K562 (cell line): Measurements from ENCODE around the gene ZNF219. TPM values are rescaled to one million over a fixed set of nuclear protein-coding genes. Genes with fewer than 3 reads are reported as not detected.
A peak's percentile ranks its signal among the peaks of the same experiment; 100 is the strongest.

Experiments used
- ATAC-seq: fragments of 200-7000 bp; cut with Tn5 transposase; 3 replicates; pipeline ENCODE4 v1.9.1; 2020; ENCODE audit warnings: moderate library complexity
- BruUV-seq: library from RNA; stranded (reverse); fragments of 400-500 nt; replicated peaks from 2 replicates; lab custom pipeline; 2021; lab: Mats Ljungman, UMichigan
- CTCF ChIA-PET: fragments of 300-600 bp; formaldehyde crosslinking; extraction: SDS; loops from one replicate; lab custom pipeline; 2021; ENCODE audit warnings: low intra/inter-chr PET ratio; lab: Yijun Ruan, JAX
- POLR2A ChIA-PET: fragments of 300-600, 350-650 bp; sonication (Branson Sonifier 250); formaldehyde crosslinking; extraction: SDS; loops from one replicate; lab custom pipeline; 2021; ENCODE audit warnings: antibody characterized with exemption, inconsistent platforms; lab: Yijun Ruan, JAX
- DNase-seq, 4 experiments: peaks; one replicate each; pipeline versions ENCODE4 v3.0.0 to v3.0.0-alpha.2; 2011 to 2018; ENCODE audit warnings: low spot score in 3 of 4, mixed read lengths in 3 of 4; ENCODE audit errors: extremely low read depth in 1 of 4
- FAIRE-seq: peaks from 2 replicates; lab custom pipeline; 2011; peaks lifted over from hg19 to GRCh38; lab: Jason Lieb, UNC
- H2AFZ ChIP-seq: 2 replicates; pipeline ENCODE4 v1.6.0; 2011; ENCODE audit warnings: low read depth, low read length, control low read depth, inconsistent platforms
- H3K27ac ChIP-seq: fragments of 200-600 bp; 3 replicates; pipeline ENCODE4 v1.8.0; 2011; ENCODE audit warnings: low read depth, mild to moderate bottlenecking, control low read depth, inconsistent platforms, low read length, moderate library complexity, mixed read lengths; ENCODE audit errors: extremely low read depth
- H3K27me3 ChIP-seq, 2 experiments: fragments of 300-600 bp in 1 of 2; 2 replicates in 1 of 2; 3 replicates in 1 of 2; pipeline versions ENCODE4 v1.6.0 to v1.8.0; 2011; ENCODE audit warnings: inconsistent platforms in 2 of 2, low read length in 2 of 2, mild to moderate bottlenecking in 1 of 2, mixed read lengths in 1 of 2, moderate library complexity in 1 of 2; ENCODE audit not compliant: control insufficient read depth in 2 of 2, insufficient read depth in 2 of 2
- H3K36me3 ChIP-seq: fragments of 300-600 bp; 3 replicates; pipeline ENCODE4 v1.8.0; 2011; ENCODE audit warnings: mild to moderate bottlenecking, low read length, inconsistent platforms; ENCODE audit not compliant: control insufficient read depth, insufficient read depth
- H3K4me1 ChIP-seq, 2 experiments: fragments of 200-600 bp in 1 of 2; replicated peaks in 1 of 2; 2 replicates in 1 of 2; 3 replicates in 1 of 2; pipeline versions ENCODE4 v1.5.1 to v1.8.0; 2011; ENCODE audit warnings: inconsistent platforms in 2 of 2, low read length in 2 of 2, mild to moderate bottlenecking in 1 of 2, mixed read lengths in 1 of 2, moderate library complexity in 1 of 2; ENCODE audit not compliant: control insufficient read depth in 2 of 2, insufficient read depth in 2 of 2
- H3K4me2 ChIP-seq: 2 replicates; pipeline ENCODE4 v1.6.1; 2011; ENCODE audit warnings: low read length, control low read depth, inconsistent platforms, mixed read lengths; ENCODE audit not compliant: insufficient read depth
- H3K4me3 ChIP-seq: fragments of 200-600 bp; sonication (generic), shearing (Covaris generic); 2 replicates; pipeline ENCODE4 v1.5.1; 2016; ENCODE audit warnings: control low read depth, inconsistent platforms
- H3K79me2 ChIP-seq: fragments of 200-600 bp; 3 replicates; pipeline ENCODE4 v1.8.0; 2011; ENCODE audit warnings: low read length, inconsistent platforms; ENCODE audit not compliant: control insufficient read depth, insufficient read depth
- H3K9ac ChIP-seq, 2 experiments: 2 replicates each; pipeline versions ENCODE4 v1.6.0 to v1.6.1; 2011; ENCODE audit warnings: low read depth in 2 of 2, low read length in 2 of 2, control low read depth in 1 of 2, inconsistent platforms in 1 of 2, mild to moderate bottlenecking in 1 of 2, mixed read lengths in 1 of 2; ENCODE audit not compliant: insufficient read depth in 1 of 2
- H3K9me1 ChIP-seq: one replicate; pipeline ENCODE4 v1.6.0; 2011; ENCODE audit warnings: inconsistent platforms, mild to moderate bottlenecking, low read length, moderate library complexity; ENCODE audit not compliant: control insufficient read depth, insufficient read depth
- H3K9me3 ChIP-seq: replicated peaks from 2 replicates; pipeline ENCODE4 v1.5.1; 2011; ENCODE audit warnings: low read depth, low read length, inconsistent platforms; ENCODE audit not compliant: control insufficient read depth, insufficient read depth
- H4K20me1 ChIP-seq: replicated peaks from 2 replicates; pipeline ENCODE4 v1.6.1; 2011; ENCODE audit warnings: low read length, inconsistent platforms, mixed read lengths; ENCODE audit not compliant: control insufficient read depth, insufficient read depth
- ATF1 ChIP-seq, 2 experiments: fragments of 450-650 bp in 1 of 2; IDR thresholded peaks; 2 replicates each; pipeline ENCODE4 v1.6.1; 2016; ENCODE audit warnings: missing compliant biosample characterization in 1 of 2, missing genetic modification characterization in 1 of 2
- ATF2 ChIP-seq: sonication (generic); formaldehyde crosslinking; IDR thresholded peaks from 2 replicates; pipeline ENCODE4 v1.8.1; 2022; ENCODE audit warnings: missing genetic modification reagents
- BHLHE40 ChIP-seq: IDR thresholded peaks from 2 replicates; pipeline ENCODE4 v1.6.1; 2011; ENCODE audit warnings: low read length, improper control_type of control experiment
- CREBBP ChIP-seq: IDR thresholded peaks from one replicate; pipeline ENCODE4 v1.6.1; 2012; ENCODE audit warnings: low read depth, mild to moderate bottlenecking, control low read depth, inconsistent platforms, low read length
- HNRNPLL ChIP-seq: fragments of 200-400 bp; formaldehyde crosslinking; IDR thresholded peaks from 2 replicates; pipeline ENCODE4 v1.6.1; 2017; ENCODE audit warnings: low read length, low read depth, mild to moderate bottlenecking; ENCODE audit not compliant: poor library complexity, severe bottlenecking
- MAFG ChIP-seq: fragments of 450-650 bp; conservative IDR thresholded peaks from 2 replicates; pipeline ENCODE4 v1.6.1; 2016; ENCODE audit warnings: missing genetic modification characterization, missing compliant biosample characterization
- PURB ChIP-seq: sonication (generic); formaldehyde crosslinking; IDR thresholded peaks from 2 replicates; pipeline ENCODE4 v1.9.0; 2021; ENCODE audit warnings: low read depth, mild to moderate bottlenecking, missing genetic modification reagents
- PYGO2 ChIP-seq: fragments of 450-650 bp; IDR thresholded peaks from 2 replicates; pipeline ENCODE4 v1.6.1; 2016; ENCODE audit warnings: mild to moderate bottlenecking, missing genetic modification characterization, moderate library complexity, missing compliant biosample characterization
- RFX5 ChIP-seq: IDR thresholded peaks from 2 replicates; pipeline ENCODE4 v1.6.1; 2011; ENCODE audit warnings: low read depth, mild to moderate bottlenecking, improper control_type of control experiment, low read length
- SREBF2 ChIP-seq: sonication (generic); formaldehyde crosslinking; IDR thresholded peaks from 2 replicates; pipeline ENCODE4 v1.4.0; 2020; ENCODE audit warnings: mild to moderate bottlenecking, missing genetic modification reagents
- TBP ChIP-seq: optimal IDR thresholded peaks from 2 replicates; pipeline ENCODE3; 2011; ENCODE audit warnings: low read depth, low read length, improper control_type of control experiment
- ZEB2 ChIP-seq: fragments of 450-650 bp; IDR thresholded peaks from 2 replicates; pipeline ENCODE4 v1.6.1; 2016
- ZFX ChIP-seq: sonication (generic); formaldehyde crosslinking; IDR thresholded peaks from 2 replicates; pipeline ENCODE4 v1.8.0; 2022; ENCODE audit warnings: mild to moderate bottlenecking, missing genetic modification reagents, moderate library complexity
- ZNF174 ChIP-seq: fragments of 250-450 bp; sonication (Bioruptor Pico); IDR thresholded peaks from 2 replicates; pipeline ENCODE4 v1.4.0; 2020; ENCODE audit warnings: mild to moderate bottlenecking
- ZNF316 ChIP-seq: fragments of 450-650 bp; IDR thresholded peaks from 2 replicates; pipeline ENCODE4 v1.6.1; 2016
- ZNF561 ChIP-seq: fragments of 450-650 bp; formaldehyde crosslinking; conservative IDR thresholded peaks from 2 replicates; pipeline ENCODE4 v1.4.0; 2020; ENCODE audit warnings: mild to moderate bottlenecking, moderate library complexity
- ZSCAN32 ChIP-seq: fragments of 450-650 bp; formaldehyde crosslinking; IDR thresholded peaks from 2 replicates; pipeline ENCODE4 v1.4.0; 2020; ENCODE audit warnings: mild to moderate bottlenecking, moderate library complexity
- WGBS: fragments of 100-300 bp; shearing (Covaris generic); methylation state at CpG from one replicate; pipeline ENCODE4 v1.1.6; 2016; ENCODE audit warnings: low coverage, mixed read lengths; ENCODE audit not compliant: insufficient coverage; ENCODE audit errors: missing lambda C conversion rate; 5-methylcytosine and 5-hydroxymethylcytosine counted together
- in situ Hi-C: fragments of 300-500 bp; cut with MboI; formaldehyde crosslinking; loops from 4 replicates; pipeline ENCODE4 v1.15.0; 2018; ENCODE audit warnings: inconsistent platforms, mixed read lengths
- intact Hi-C: fragments of 100-400 bp; cut with micrococcal nuclease; formaldehyde crosslinking; loops from 2 replicates; pipeline ENCODE4 v1.14.2; 2022
- polyA plus RNA-seq, 8 experiments: library from polyadenylated mRNA; depleted of rRNA in 4 of 8; stranded (reverse) in 5 of 8; unstranded in 3 of 8; fragments of >200 nt; fragmentation: Nextera tagmentation in 2 of 8; fragmentation: Illumina TruSeq in 1 of 8; extraction: Ambion mirVana in 2 of 8; extraction: Trizol in 1 of 8; gene quantifications; 2 replicates each; pipeline versions ENCODE4 v1.2.1 to v1.2.3, GENCODE V29; 2011 to 2014; ENCODE audit warnings: inconsistent platforms in 1 of 8, missing spikeins in 1 of 8
- total RNA-seq, 7 experiments: library from RNA; depleted of rRNA in 6 of 7; stranded (reverse); fragments of >200 nt in 6 of 7; fragmentation: Illumina TruSeq in 2 of 7; extraction: Trizol in 2 of 7; gene quantifications; 2 replicates each; pipeline versions ENCODE4 v1.2.1 to v1.2.3, GENCODE V29; 2011 to 2021; ENCODE audit warnings: low replicate concordance in 1 of 7
- TF ChIP-seq, protein P1 (sequence below), 3 experiments: IDR thresholded peaks in 2 of 3; conservative IDR thresholded peaks in 1 of 3; 2 replicates each; pipeline ENCODE4 v1.5.1; 2011 to 2012; ENCODE audit warnings: low read length in 3 of 3, mild to moderate bottlenecking in 3 of 3, control low read depth in 2 of 3, improper control_type of control experiment in 1 of 3, inconsistent platforms in 1 of 3, low read depth in 1 of 3, mixed read lengths in 1 of 3, moderate library complexity in 1 of 3; ENCODE audit not compliant: insufficient read depth in 2 of 3

The ZNF219 gene
- total and polyA plus RNA-seq, 9 of the 15 experiments (the other 6 are each of a cell fraction or from before 2014, with no cell fraction given) = 0.29 to 10.6 (median 2.8) TPM

- no peak for TF ChIP-seq HNRNPLL
- TF ChIP-seq RFX5 = no peak
- no peak for TF ChIP-seq CREBBP
- no peak for TF ChIP-seq ZSCAN32 (CRISPR knock-in tag)
- no peak for TF ChIP-seq SREBF2 (CRISPR knock-in tag)
Measured at GRCh38 chr14:21107283-21107800, 8.9 kb upstream of the ZNF219 start (continued).

DNA sequence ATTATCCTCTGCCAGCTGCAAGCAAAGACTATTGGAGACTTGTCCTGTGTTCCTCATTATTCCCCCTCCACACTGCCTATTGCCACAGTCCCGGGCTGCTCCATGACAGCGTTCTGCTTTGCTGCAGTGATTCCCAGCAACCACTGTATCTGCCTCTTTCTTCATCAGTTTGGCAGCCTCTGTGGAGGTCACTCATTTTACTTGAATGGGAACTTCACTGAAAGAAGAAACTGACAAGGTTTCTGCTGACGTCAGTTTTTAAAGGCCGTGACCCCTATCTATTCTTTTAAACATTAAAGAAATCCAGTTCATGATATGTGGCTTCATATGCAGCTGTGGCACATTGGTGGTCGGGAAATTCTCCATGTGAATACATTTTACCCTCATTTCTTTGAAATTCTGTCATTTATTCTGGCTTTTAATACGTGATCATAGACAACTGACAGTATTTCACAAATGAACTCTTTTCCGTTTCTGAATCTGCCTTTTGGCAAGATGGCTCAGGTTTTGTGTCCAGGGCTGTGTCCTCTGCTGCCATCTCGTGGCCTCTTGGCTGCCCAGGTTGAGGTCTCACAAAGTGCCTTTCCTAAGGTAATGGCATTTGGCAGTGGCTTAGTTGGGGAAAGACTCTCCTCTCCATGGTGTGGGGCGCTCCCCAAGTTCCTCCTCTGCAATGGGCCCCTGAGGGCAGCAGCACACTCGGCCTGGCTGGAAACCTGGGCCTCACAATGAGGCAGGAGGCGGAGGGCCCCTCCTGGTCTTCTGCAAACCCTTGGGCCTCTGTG is 8.2 kb upstream of the ZNF219 start:
- peak overlapping the region; percentile 29 to 87 for H3K9ac ChIP-seq
- H4K20me1 ChIP-seq = no peaks in the 10 kb centered on the region
- no peak overlapping the region for H3K4me3 ChIP-seq
- H3K4me2 ChIP-seq = peak overlapping the region; percentile 49
- no TSS peak for BruUV-seq
- WGBS = 10% methylated on average over 11 of the region's 11 CpGs
- no peaks in the 10 kb centered on the region for H3K9me3 ChIP-seq
- DNase-seq = peak; percentile 35 to 84 (median 44)
- no peaks in the 10 kb centered on the region for H3K27me3 ChIP-seq
- H3K4me1 ChIP-seq = peaks cover 42 to 51% of the 10 kb centered on the region in 2 experiments
- H3K36me3 ChIP-seq = no peaks in the 10 kb centered on the region
- peak overlapping the region; percentile 95 for H2AFZ ChIP-seq
- peak; percentile 79 for FAIRE-seq
- POLR2A ChIA-PET = no interaction called here
- H3K27ac ChIP-seq = peak overlapping the region; percentile 72
- in situ Hi-C loops = no loop called here
- CTCF ChIA-PET = interaction anchor here (0.9 to 5.3 kb wide), 4 partner anchors 13 to 248 kb away, joined by 3 to 54 read pairs (median 5); partner anchors contain the start of gene ARHGEF40
- intact Hi-C loops = loop anchor here (2.0 kb wide), 1 partner anchor 28 kb away; no protein-coding TSS in a partner anchor
- peak; percentile 48 for ATAC-seq
- 0 out of 3 replicates have a peak, but pooled peaks cover 6% of the 10 kb centered on the region for H3K79me2 ChIP-seq
- no peaks in the 10 kb centered on the region for H3K9me1 ChIP-seq
- TF ChIP-seq ZEB2 = no peak
- TF ChIP-seq, protein P1, sequence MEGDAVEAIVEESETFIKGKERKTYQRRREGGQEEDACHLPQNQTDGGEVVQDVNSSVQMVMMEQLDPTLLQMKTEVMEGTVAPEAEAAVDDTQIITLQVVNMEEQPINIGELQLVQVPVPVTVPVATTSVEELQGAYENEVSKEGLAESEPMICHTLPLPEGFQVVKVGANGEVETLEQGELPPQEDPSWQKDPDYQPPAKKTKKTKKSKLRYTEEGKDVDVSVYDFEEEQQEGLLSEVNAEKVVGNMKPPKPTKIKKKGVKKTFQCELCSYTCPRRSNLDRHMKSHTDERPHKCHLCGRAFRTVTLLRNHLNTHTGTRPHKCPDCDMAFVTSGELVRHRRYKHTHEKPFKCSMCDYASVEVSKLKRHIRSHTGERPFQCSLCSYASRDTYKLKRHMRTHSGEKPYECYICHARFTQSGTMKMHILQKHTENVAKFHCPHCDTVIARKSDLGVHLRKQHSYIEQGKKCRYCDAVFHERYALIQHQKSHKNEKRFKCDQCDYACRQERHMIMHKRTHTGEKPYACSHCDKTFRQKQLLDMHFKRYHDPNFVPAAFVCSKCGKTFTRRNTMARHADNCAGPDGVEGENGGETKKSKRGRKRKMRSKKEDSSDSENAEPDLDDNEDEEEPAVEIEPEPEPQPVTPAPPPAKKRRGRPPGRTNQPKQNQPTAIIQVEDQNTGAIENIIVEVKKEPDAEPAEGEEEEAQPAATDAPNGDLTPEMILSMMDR (IDR thresholded peaks at IDR 0.05 in 2 of 3, conservative IDR thresholded peaks at IDR 0.05 in 1 of 3; ENCODE audit: insufficient read depth in 2 of 3, low read depth in 1 of 3, low read length in 3 of 3) = peak; percentile 79 to 86 (median 85)
- TF ChIP-seq ZFX = peak; percentile 35; the same call in 1 of the 2 replicates
- no peak for TF ChIP-seq ZNF561
- peak; percentile 25 for TF ChIP-seq TBP
- TF ChIP-seq ATF1 (CRISPR knock-in tag; IDR thresholded peaks at IDR 0.05) = no peak
- peak; percentile 43 for TF ChIP-seq ATF1 (tag; IDR thresholded peaks at IDR 0.05)
- TF ChIP-seq ZNF316 = peak; percentile 91
- TF ChIP-seq PYGO2 (tag) = 0 out of 2 replicates have a peak, but pooled peaks have one; percentile 49
- TF ChIP-seq ZNF174 (CRISPR knock-in tag) = no peak
- no peak for TF ChIP-seq ATF2 (CRISPR knock-in tag)
- no peak for TF ChIP-seq BHLHE40
- peak; percentile 54 for TF ChIP-seq MAFG (tag)
- no peak for TF ChIP-seq PURB
